ENCODE data around the gene COL20A1.

Gene COL20A1

DNA sequence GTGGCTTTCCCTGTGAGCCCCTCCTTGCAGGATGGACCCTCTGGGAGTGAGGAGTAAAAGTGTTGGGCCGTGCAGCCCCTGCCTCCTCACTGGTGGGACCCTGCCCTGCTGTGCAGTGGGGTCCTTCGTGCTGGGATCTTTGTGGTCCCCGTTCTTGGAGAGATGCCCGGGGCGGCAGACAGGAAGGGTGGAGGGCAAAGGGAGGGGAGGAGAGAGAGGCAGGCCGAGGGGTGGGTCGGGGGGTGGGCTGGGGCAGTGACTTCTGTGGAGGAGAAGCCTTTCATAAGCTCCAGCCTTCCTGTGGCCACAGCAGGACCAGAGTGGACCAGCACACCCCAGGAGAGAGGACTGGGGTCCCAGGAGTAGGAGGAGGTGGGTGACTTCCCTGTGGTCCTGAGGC lies at the start of gene COL20A1:
Gene COL20A1 (plus strand): TSS at position 283 of the 400 bp plus-strand sequence. CDS start 1,922 bp downstream, outside the sequence.
- TF ChIP-seq CTCF (IDR thresholded peaks at IDR 0.05; ENCODE audit: control insufficient read depth, extremely low read depth, insufficient read depth) = no peak
- H3K4me3 ChIP-seq (ENCODE audit: low read depth, low read length) = no peak within 1 kb of the TSS
- DNase-seq (ENCODE audit: low read depth) = no peak

GRCh38 chr20:63243604-63244247 lies 49.3 kb upstream of the COL20A1 start:
- DNase-seq (ENCODE audit: low read depth) = no peak
- H3K4me3 ChIP-seq (ENCODE audit: low read depth, low read length) = no peak overlapping the region
- no peak for TF ChIP-seq CTCF (IDR thresholded peaks at IDR 0.05; ENCODE audit: control insufficient read depth, extremely low read depth, insufficient read depth)

DNA sequence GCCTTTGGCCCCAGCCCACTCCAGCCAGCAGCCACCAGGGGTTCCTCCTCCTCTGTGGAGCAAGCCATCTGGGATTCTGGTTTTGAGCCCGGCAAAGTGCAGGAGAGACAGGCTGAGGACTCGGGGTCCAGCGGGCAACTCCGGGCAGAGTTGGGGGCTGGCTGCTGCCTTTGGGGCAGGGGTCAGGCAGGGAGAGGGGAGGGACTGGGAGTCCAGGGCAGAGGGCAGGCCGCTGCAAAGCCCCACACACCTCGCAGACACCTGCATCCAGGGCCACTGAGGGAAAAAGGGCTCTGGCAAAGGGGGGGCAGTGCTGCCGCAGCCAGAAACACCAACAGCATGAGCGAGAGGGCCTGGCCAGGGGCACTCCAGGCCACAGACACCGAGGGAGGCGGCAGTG lies 48.5 kb upstream of the COL20A1 start:
- TF ChIP-seq CTCF (IDR thresholded peaks at IDR 0.05; ENCODE audit: control insufficient read depth, extremely low read depth, insufficient read depth) = no peak
- no peak for DNase-seq (ENCODE audit: low read depth)
- H3K4me3 ChIP-seq (ENCODE audit: low read depth, low read length) = no peak overlapping the region

GRCh38 chr20:63246490-63247288 lies 46.3 kb upstream of the COL20A1 start:
- no peak overlapping the region for H3K4me3 ChIP-seq (ENCODE audit: low read depth, low read length)
- TF ChIP-seq CTCF (IDR thresholded peaks at IDR 0.05; ENCODE audit: control insufficient read depth, extremely low read depth, insufficient read depth) = no peak
- DNase-seq (ENCODE audit: low read depth) = no peak

DNA sequence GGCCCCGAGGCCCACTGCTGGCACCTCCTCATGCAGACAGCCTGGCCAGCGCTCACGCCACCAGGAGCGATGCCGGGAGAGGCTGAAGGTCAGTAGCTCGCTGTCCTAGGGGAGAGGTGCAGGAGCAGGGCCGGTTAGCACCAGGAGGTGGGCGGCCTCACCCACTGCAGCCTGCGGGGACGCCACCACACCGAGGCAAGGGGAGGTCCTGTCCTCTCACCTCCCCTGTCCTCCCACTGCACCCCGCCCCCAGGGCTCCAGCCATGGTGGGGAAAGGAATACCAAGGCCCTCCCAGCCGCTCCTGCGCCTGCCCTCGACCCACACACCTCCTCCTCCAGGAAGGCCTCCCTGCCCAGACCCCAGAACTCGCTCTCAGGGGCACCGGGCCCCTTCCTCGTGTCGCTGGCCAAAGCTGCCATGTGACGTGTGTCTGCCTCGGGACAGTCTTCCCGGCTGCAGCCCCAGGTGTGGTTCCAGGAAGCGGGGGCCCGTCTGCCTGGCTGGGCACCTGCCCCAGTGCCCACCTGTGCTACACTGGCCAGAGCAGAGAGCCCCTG lies 45.2 kb upstream of the COL20A1 start:
- DNase-seq (ENCODE audit: low read depth) = no peak
- H3K4me3 ChIP-seq (ENCODE audit: low read depth, low read length) = no peak overlapping the region
- TF ChIP-seq CTCF (IDR thresholded peaks at IDR 0.05; ENCODE audit: control insufficient read depth, extremely low read depth, insufficient read depth) = no peak

GRCh38 chr20:63248835-63249591 lies 44.0 kb upstream of the COL20A1 start:
- no peak for TF ChIP-seq CTCF (IDR thresholded peaks at IDR 0.05; ENCODE audit: control insufficient read depth, extremely low read depth, insufficient read depth)
- DNase-seq (ENCODE audit: low read depth) = no peak
- H3K4me3 ChIP-seq (ENCODE audit: low read depth, low read length) = no peak overlapping the region
